HG02678 (cell line): ENCODE results near the gene GRAP2.

ENCODE experiments used
- ATAC-seq: cut with Tn5 transposase; IDR thresholded peaks from one replicate; pipeline ENCODE4 v1.9.1; 2021; ENCODE audit warnings: mild to moderate bottlenecking, moderate library complexity; ENCODE audit not compliant: unreplicated experiment

Gene GRAP2

DNA sequence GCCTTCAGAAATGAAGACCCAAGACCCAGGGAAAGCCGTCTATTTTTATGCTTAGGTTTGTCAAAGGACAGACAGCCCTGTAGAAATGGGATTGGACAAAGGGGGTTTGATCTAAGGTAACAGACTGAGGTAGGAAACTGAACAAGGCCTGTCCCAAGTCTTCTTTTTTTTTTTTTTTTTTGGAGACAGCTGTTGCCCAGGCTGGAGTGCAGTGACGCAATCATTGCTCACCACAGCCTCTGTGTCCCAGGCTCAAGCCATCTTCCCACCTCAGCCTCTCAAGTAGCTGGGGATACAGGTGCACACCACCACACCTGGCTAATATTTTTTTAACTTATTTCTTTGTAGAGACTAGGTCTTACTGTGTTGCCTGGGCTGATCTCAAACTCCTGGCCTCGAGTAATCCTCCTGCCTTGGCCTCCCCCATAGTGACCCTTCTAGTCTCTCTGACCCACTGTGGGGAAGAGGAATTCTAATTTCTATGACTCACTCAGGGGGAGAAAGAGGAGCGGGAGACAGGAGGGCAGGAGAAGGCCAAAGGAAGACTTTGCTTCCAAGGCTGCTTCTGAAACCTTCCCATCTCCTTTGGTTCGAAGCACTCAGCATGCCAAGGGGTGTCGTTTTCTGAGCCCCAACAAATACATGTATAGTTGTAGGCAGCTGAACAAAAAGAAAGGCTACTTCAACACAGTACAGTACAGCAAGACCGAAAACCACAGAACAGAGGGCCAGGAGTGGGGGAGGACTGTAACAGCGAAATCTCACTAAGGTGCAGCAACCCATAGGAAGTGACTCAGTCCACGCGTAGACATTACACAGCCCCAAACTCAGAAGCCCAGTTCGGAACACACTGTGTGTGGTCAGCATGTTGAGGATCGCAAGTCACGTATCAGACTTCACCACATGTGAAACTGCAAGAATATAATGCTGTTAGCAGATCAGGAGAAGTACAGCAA, 60.2 kb downstream of the GRAP2 start:
- peak; percentile 74 for ATAC-seq

DNA sequence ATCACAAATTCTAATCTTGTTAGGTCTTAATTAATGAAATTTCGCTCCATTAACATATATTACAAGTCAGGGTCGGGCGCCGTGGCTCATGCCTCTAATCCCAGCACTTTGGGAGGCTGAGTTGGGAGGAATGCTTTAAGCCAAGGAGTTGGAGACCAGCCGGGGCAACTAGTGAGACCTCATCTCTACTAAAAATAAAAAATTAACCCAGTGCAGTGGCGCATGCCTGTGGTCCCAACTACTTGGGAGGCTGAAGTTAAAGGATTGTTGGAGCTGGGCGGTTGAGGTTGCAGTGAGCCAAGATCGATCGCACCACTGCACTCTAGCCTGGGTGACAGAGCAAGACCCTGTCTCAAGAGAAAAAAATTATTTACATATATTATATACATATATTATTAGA, 61.2 kb downstream of the GRAP2 start:
- ATAC-seq: no peak

DNA sequence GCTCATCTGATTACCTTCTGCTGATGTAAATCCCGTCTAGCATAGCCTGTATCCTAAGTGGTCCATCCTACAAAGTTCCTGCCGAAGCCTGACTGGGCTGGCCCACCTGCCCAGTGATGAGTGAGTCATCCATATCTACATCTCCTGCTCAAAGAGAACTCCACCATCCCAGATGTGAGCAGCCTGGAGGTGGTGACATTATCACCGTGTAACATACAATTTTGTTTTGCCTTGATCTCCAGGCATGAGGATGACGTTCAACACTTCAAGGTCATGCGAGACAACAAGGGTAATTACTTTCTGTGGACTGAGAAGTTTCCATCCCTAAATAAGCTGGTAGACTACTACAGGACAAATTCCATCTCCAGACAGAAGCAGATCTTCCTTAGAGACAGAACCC, 64.9 kb downstream of the GRAP2 start:
- no peak for ATAC-seq

DNA sequence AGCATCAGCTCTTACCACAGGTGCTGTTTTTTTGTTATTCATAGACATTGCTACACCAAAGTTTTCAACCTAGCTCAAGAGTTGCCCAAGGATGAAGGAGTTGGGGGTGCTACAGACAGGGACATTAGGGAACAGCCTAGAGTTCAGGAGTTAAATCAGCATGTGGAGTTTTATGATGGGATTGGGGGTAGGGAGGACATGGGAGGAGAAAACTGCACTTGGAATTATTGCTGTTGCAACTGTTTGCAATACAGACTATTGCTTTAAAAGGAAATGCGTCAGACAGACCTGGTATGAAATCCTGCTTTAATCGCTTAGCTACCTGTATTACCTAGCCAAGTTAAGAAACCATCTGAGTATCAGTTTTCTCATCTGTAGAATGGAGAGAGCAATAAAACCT, 65.6 kb downstream of the GRAP2 start:
- ATAC-seq: no peak

DNA sequence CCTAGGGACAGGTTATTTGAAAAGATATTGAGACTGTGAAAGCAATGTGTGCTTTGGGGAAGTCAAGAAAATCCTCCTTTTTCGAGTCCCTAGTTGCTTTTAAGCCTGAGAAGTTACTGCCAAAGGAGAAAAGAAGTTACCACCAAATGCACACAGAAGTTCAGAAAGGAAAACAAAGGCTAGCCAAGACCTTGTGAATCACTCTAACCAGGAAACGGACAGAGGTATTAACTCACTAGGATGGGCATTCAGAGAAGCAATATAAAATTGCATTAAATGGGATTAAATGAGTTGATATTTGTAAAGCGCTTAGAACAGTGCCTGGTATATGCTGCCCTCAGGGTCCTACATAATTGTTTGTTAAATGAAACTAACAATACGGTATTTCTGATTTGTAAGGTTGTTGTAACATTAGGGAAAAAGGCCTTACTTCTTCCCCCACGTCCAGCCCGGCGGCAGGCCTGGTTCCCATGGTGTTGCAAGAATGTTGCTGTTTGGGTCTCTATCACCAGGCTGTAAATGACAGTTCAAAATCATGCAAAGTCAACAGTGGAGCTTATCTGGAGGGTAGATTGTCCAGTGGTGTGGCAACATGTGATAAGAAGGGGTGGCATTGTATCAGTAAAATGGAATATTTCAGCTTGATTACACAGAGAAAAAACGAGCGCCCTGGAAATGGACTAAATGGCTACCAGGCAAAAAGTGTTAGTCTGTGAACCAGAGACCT, 66.4 kb downstream of the GRAP2 start:
- ATAC-seq: no peak

DNA sequence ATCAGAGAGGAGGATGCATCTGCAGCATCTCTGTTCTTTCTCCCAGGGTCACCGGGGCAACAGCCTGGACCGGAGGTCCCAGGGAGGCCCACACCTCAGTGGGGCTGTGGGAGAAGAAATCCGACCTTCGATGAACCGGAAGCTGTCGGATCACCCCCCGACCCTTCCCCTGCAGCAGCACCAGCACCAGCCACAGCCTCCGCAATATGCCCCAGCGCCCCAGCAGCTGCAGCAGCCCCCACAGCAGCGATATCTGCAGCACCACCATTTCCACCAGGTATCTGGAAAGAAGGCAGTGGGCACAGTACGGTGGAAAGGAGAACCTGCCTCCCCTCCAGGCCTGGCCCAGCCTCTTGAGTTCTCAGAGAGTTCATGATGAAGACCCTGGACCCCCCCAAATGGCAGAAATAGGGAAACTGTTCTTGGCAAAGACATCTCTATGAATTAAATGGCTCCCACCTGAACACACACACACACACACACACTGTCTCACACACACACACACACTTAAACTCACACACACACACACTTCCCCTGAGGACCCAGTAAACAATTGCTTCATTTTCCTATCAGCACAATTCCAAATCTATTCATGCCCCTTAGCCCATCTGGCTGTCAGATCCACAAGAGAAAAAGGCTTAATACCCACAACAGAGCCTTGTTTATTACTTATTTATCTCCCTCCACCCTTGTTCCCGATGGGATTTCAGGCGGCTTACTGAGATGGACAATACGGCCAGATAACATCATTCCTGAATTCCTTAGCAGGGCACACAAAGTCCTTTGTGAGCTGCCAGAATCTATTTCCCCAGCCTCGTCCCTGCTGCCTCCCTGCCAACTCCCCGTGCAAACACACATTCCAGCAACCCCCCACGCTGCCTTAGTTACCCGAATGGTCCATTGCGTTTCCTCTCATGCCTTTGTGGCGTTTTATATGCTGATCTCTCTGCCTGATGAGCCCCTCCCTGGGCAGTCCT, 67.4 kb downstream of the GRAP2 start:
- no peak for ATAC-seq

DNA sequence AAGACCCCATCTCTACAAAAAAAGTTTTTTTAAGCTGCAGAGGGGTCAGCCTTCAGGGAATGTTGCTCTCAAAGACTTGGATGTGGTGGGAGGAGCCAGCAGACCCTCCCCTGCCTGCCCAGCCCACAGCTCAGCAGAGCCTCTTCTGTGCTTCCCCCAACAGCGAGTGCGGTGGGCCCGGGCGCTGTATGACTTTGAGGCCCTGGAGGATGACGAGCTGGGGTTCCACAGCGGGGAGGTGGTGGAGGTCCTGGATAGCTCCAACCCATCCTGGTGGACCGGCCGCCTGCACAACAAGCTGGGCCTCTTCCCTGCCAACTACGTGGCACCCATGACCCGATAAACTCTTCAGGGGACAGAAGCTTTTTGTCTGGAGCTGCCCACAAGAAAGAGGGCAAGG, 69.9 kb downstream of the GRAP2 start:
- no peak for ATAC-seq

DNA sequence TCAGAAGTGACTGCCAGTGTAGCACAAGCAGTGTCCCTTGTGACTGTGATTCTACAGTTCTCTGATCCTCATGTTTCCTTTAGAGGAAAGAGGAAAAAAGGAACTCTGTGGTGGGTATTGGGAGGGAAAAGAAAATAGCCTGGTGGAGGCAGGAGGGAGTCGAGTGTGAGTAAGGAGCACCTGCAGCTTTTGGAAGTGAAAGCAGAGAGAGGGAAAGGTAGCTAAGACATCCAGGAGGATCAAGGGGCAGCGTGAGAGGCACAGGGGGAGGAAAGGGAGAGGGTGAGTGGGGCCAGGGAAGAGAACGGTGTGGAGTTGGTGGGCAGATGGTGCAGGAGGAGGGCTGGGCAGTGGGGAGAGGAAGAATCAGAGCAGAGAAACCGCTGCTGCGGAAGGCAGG, 71.8 kb downstream of the GRAP2 start:
- ATAC-seq: no peak

DNA sequence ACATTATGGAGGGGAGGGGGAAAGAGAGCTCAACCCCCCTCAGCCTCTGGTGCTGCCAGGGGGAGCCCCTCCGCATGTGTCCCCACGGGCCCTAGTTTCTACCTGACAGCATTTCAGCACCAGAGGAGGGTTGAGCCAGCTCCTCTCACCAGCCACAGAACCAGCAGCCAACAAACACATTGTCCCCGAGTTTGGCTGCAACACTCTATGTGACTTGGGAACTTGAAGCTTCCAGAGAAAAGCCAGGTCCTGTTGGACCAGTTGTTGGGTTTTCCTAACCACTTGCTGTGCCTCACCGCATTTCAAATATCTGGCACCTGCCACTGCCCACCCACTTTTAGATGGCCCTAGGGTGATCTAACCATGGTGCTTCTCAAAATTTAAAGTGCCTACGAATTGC, 72.8 kb downstream of the GRAP2 start:
- ATAC-seq: no peak

DNA sequence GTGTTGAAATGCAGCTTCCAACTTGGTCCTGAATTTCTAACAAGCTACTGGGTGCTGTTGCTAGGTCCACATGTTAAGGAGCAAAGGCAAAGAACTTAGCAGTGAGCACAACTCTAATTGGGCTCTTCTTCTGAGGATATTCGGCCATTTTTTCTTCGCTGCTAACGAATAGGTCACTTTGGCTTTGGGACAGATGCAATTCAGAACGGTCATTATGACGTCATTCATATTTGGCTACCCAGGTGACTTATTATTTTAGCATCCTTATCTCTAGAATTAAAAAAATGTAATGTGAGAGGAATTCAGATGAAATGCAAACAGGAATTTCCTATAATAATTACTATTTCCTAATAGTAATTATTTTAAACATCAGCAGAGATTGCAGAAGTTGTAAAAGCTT, 73.2 kb downstream of the GRAP2 start:
- ATAC-seq: no peak

DNA sequence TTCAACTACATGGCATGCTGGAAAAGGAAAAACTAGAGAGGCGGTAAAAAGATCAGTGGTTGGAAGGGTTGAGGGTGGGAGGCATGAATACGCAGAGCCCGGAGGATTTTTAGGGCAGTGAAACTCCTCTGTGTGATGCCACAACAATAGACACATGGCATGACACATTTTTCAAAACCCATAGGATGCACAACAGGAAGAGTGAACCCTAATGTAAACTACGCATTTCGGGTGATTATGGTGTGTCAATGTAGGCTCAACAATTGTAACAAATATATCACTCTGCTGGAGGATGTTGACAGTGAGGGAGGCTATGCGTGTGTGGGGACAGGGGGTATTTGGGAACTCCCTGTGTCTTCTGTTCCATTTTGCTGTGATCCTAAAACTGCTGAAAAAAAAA, 78.2 kb downstream of the GRAP2 start:
- ATAC-seq: no peak

DNA sequence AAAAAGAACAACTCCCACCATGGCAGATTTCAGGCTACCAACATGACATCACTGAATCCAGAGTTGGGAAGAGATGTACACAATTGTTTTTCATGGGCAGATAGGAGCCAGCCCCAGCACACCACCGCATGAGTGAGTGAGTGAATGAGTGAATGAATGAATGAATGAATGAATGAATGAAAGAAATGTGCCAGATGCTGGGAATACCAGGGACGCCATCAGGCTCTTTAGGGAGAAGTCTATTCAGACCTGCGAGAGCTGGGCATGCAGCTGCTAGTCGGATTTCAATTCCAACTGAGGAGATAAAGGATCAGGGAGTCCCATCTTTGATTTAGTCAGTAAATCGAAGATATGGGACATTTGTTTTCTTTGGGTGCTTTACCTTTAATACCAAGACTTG, 78.6 kb downstream of the GRAP2 start:
- no peak for ATAC-seq

DNA sequence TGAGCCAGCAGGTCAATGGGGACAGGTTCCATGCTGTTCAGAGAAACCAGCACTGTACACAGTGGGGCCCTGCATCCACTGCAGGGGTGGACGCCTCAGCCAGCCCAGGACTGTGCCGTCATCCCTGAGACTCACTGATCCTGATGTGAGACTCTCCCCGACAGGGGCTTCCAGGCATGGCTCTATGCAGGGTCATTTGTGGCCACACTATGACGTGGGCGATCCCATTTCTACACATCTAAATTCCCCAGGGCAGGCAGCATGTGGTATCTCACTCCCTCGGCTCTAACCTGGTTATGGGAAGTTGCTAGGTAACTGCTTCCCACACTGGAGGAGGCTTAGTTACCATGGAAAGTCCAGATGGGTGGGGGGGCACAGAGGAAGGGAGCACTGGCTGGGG, 79.7 kb downstream of the GRAP2 start:
- ATAC-seq: no peak

DNA sequence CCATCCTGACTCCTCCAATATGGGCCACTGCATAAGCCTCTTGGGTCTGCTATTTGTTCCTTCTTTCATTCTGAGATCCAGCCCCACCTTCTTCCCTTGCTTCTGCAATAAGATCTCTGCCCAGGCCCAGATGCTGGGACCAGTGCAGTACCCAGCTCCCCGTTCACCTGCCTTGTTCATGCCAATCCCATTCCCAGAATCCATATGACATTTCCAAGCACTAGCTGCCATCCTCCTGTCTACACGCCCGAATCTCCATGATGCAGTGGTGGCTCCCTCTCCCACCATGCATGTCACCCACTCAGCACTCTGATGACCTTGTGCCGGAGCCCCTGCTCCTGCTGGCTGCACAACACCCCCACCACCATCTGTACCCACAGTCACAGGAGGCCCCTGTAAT, 82.5 kb downstream of the GRAP2 start:
- no peak for ATAC-seq

DNA sequence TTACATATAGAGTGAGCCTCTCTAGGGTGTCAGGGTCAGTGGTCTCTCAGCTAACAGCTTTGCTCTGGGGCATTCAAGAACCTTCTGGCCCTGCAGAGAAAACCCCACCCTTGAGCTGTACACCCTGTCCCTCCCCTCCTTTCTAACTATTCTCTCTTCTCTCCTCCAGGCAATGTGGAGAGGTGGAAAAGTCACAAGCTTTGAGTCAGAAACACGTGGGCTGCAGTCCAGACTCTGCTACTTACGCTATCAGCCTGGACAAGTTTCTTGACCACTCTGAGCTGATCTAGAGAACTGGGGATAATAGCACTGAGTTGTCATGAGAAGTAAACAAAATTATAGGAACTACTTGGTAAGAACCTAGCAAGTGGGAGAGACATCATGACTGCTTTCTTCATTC, 83.1 kb downstream of the GRAP2 start:
- no peak for ATAC-seq

DNA sequence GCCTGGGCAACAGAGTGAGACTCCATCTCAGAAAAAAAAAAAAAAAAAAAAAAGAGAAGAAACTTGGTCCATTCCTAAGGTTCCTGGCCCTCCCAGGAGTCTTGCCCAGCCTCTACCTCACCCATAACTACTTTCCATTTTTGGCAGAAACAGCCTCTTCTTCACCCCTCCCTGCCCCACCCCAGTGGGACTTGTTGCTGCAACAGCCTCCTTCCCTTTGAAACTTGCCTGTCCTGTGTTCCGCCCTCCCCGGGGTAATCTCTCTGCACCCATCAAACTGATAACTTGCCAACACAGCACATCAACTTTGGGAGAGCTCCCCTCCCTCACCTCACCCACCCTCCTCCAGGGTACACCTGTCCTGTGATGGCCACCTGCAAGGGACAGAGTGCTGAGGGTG, 83.9 kb downstream of the GRAP2 start:
- ATAC-seq: no peak

DNA sequence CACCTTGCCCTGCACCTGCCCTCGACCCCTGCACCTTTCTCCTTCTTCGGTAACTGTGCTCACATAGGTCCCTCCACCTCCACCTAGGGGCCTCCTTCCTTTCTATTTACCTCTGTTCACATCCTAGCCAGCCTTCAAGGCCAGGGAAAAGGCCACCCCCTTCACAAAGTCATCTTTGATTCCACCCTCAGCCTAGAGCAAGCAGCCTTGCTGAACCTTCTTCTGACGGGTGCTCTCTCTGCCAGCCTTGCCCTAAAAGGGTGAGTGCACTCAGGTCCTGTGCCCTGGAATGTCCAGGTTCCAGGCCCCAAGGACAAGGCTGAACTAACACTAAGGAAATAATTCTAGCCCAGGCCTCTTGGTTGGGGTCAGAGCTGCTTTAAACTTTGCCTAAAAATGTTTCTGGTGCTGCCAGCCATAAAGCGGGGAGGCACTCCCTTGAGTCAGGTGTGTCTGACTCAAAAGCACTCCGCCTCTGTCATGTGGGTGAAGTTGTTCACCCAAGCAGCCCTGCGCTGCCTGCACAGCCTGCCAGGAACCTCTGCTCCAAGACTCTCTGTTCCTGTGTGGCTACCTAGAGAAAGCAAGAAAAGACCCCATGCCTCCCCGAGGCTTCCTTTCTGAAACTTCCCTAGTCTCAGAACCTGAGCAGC, 84.6 kb downstream of the GRAP2 start:
- ATAC-seq: no peak

DNA sequence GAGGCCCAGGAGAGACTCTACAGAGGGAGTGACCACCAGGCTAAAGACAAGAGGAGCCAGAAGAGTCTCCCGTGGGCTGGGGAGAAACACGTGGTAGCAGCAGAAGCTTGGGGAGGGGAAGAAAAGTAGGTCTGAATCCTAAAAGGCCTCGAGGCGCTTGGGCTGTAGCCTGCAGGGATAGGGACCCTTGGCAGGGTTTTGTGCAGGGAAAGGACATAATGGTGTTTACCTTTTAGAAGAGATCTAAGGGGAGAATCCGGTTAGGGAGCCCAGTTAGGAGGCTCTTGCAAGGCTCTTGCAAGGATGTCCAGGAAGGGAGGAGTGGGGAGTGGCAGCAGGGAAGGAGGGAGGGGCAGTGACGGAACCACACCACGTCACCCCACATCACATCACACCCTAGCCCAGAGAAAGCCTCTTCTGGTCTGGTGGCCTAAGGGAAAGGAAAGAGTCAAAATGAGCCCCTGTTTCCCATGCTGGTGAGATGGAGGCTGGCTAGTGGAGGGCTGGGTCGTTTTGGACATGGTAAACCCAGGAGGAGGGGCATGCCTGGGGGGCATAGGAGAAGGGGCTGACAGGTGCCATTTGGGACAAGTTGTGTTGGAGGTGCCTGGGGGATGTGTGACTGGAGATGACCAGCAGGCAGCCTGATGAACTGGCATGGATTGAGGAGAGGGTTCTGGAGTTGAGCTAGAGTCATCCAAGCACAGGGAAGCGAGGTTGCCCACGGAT, 87.7 kb downstream of the GRAP2 start:
- no peak for ATAC-seq

DNA sequence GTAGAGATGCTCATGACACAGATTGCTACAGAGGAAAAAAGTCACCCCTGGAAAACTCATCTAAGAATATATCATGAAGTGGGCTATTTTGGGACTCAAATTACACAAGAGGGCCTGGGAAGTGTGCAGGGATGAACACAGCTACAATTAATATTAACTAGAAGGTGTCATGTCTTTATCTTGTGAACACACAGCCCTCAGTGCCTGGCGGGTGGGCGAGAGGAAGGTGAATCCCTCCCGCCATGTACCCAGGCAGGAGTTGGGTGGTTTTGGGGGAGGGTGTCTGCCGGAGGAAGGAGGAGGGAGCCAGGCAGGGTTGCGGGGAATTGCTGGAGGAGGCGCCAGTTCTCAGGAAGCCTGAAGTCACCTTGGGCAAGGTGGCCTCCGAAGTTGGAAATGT, 88.7 kb downstream of the GRAP2 start:
- ATAC-seq: no peak

DNA sequence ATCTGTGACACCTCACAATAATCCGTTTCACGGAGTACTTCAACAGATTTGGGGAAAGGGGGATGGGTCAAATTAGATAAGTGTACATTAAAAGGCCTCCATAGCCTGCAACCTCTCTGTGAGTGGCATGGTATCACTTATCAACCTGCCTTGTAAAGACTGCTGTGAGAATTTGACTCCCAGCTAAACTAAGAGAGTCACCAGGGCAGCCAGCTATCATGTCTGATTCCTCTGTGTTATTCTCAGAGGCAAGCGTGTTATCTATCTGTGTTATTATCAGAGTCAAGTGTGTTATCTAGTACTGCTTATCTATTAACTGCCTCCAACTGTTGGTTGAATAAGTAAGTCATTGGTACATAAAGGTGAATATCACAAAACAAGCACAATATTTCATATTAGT, 89.8 kb downstream of the GRAP2 start:
- no peak for ATAC-seq
